Pancreas (tissue), 10 donors: Measurements from ENCODE around the gene KLHL9. TPM values are rescaled to one million over a fixed set of nuclear protein-coding genes. Genes with fewer than 3 reads are reported as not detected.
A peak's percentile ranks its signal among the peaks of the same experiment; 100 is the strongest.

Experiments
- ATAC-seq, 4 donors: fragments of 200-7000 bp; cut with Tn5 transposase; one replicate each; pipeline versions ENCODE4 v1.8.0 to v1.9.1; 2020; ENCODE audit warnings: mild to moderate bottlenecking in 4 of 4, moderate library complexity in 4 of 4
- DNase-seq, 6 donors: peaks; one replicate each; pipeline ENCODE4 v3.0.0-alpha.2; 2020
- FAIRE-seq: peaks from 2 replicates; lab custom pipeline; 2012; peaks lifted over from hg19 to GRCh38; lab: Jason Lieb, UNC
- H3K27ac ChIP-seq, 4 donors: fragments of 200-600 bp; sonication (generic); 1 replicate in 3 of 4; 2 replicates in 1 of 4; pipeline versions ENCODE4 v1.5.0 to v1.8.0; 2020
- H3K27me3 ChIP-seq, 4 donors: fragments of 200-600 bp; one replicate each; pipeline ENCODE4 v1.8.0; 2021
- H3K36me3 ChIP-seq, 3 donors: fragments of 200-600 bp; sonication (generic) in 1 of 3; one replicate each; pipeline versions ENCODE4 v1.5.0 to v1.8.0; 2020 to 2021
- H3K4me1 ChIP-seq, 3 donors: fragments of 200-600 bp; one replicate each; pipeline ENCODE4 v1.8.0; 2021
- H3K4me3 ChIP-seq, 4 donors: fragments of 200-600 bp; sonication (generic) in 2 of 4; one replicate each; pipeline versions ENCODE4 v1.5.0 to v1.8.0; 2020 to 2021
- H3K9me3 ChIP-seq, 4 donors: fragments of 200-600 bp; one replicate each; pipeline ENCODE4 v1.8.0; 2021
- WGBS, 2 donors: extraction: QIAGEN DNeasy Blood & Tissue Kit; methylation state at CpG; one replicate each; pipeline ENCODE4 v1.1.7; 2013; 5-methylcytosine and 5-hydroxymethylcytosine counted together
- intact Hi-C, 3 donors: fragments of 100-400 bp; cut with DNase I; formaldehyde crosslinking; loops; one replicate each; pipeline versions ENCODE4 v1.11.1 to v1.14.2; 2022
- polyA plus RNA-seq, 2 donors: library from polyadenylated mRNA; stranded (reverse); fragments of 200-250 nt; gene quantifications; one replicate each; pipeline ENCODE4 v1.2.3, GENCODE V29; 2013
- total RNA-seq, 6 donors: library from RNA; stranded (reverse); fragmentation: NEBNext Ultra II Directional in 4 of 6; extraction: Animal tissue kit (Norgen Biotek cat#: 25700) in 4 of 6; gene quantifications; one replicate each; pipeline versions ENCODE4 v1.2.1 to v1.2.4, GENCODE V29; 2021 to 2023
- TF ChIP-seq, protein P1 (sequence below), 4 donors: fragments of 200-600 bp; sonication (generic) in 3 of 4; IDR thresholded peaks; one replicate each; pipeline versions ENCODE4 v1.5.0 to v1.8.0; 2021; ENCODE audit warnings: antibody characterized with exemption in 4 of 4
- donor health status: healthy with polysubstance abuse.
- donor health status: DM: no; HTN: no; CAD: no; lungs with moderate emphysema.
- donor health status: DM: no; HTN: no; CAD: no.
- donor health status: control.
- donor health status: control.
- donor health status: Bipolar disorder and iron deficiency.
- donor health status: DM: yes; HTN: yes; CAD: no.
- donor health status: DM: no; HTN: no; CAD: no.
- donor health status: DM: no; HTN: no; CAD: no.
- donor health status: DM: yes; HTN: yes; CAD: no.

KLHL9 gene
- total and polyA plus RNA-seq, 8 donors: 3.2 to 14.8 (median 7.2) TPM

DNA sequence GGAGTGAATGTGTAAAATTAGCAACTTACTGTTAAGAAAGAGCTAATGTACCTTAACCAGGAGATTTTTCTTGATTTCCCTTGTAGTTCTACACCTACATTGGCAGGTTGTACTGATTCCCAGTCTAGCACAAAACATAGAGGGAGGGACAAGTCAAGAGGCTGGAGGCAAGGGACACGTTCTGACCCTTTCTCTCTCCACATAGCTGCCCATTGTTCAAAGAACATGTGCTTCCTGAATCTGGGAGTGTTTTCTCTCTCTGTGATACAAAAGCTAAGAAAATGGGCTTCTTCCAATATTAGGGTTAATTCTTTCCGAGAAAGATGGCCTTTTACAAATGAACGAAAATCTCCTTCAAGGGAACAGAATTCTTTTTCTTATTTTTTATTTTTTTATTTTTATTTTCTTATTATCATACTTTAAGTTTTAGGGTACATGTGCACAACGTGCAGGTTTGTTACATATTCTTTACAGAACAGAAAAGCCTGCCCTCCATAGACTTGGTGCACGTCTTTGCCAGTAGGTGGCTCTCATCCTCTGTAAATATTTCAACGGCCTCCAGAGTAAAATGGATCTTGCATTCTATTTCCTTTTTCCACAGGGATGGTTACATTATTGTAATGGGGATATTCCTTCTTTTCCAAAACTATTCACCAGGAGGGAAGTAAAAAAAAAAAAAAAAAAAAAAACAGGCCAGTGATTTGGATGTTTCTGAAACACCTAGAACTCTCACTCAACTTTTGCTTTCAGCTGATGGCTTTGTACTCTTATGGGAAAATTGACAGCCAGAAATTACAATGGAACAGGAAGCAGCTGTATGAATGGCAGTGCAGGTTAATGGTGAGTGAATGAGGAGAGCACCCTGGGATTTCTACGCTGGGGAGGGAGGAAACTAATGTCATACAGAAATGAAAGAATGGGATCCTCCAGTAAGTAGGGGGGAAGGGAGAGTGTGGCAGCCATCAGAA lies 17.0 kb downstream of the KLHL9 start:
- no peak for FAIRE-seq
- Histone ChIP-seq H3K27me3 (no peaks in the 10 kb centered on the region), H3K9me3 (no peaks in the 10 kb centered on the region), H3K27ac (no peak overlapping the region), H3K4me1 (no peaks in the 10 kb centered on the region), H3K4me3 (no peak overlapping the region), H3K36me3 (no peaks in the 10 kb centered on the region)
- DNase-seq: peak in 1 of 6 donors; percentile 39
- peak; percentile 68 to 91 (median 88) for ATAC-seq
- intact Hi-C loops: no loop called here
- TF ChIP-seq, protein P1, sequence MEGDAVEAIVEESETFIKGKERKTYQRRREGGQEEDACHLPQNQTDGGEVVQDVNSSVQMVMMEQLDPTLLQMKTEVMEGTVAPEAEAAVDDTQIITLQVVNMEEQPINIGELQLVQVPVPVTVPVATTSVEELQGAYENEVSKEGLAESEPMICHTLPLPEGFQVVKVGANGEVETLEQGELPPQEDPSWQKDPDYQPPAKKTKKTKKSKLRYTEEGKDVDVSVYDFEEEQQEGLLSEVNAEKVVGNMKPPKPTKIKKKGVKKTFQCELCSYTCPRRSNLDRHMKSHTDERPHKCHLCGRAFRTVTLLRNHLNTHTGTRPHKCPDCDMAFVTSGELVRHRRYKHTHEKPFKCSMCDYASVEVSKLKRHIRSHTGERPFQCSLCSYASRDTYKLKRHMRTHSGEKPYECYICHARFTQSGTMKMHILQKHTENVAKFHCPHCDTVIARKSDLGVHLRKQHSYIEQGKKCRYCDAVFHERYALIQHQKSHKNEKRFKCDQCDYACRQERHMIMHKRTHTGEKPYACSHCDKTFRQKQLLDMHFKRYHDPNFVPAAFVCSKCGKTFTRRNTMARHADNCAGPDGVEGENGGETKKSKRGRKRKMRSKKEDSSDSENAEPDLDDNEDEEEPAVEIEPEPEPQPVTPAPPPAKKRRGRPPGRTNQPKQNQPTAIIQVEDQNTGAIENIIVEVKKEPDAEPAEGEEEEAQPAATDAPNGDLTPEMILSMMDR (IDR thresholded peaks at IDR 0.05): peak; percentile 24 to 50 (median 46)
- WGBS, 2 donors: 16 to 22% methylated on average over 7 of the region's 7 CpGs

DNA sequence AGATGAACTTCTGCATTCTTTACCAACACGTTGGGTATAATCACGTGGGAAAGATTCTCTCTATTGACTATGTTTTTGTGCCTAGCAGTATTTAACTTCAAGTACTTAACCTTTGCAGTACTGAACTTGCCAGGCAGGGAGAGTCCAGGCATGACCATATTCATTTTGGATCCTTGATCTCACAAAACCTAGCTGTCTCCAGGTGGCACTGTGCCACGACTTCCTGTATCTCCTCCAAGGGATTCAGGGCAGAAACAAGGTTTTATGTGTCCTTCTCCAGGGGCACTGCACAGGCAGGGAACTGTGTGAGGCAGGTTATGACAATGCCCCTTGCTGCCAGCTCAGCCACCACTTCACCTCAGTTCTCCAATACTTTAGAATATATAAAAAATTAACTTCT lies 18.3 kb downstream of the KLHL9 start:
- ATAC-seq: no peak
- no peak overlapping the region for H3K27ac ChIP-seq
- H3K27me3 ChIP-seq: no peaks in the 10 kb centered on the region
- H3K36me3 ChIP-seq: no peaks in the 10 kb centered on the region
- H3K4me1 ChIP-seq: no peaks in the 10 kb centered on the region
- TF ChIP-seq, protein P1 (IDR thresholded peaks at IDR 0.05): no peak
- H3K9me3 ChIP-seq: no peaks in the 10 kb centered on the region
- FAIRE-seq: no peak
- 5 to 8% methylated on average over 3 of the region's 3 CpGs for WGBS, 2 donors
- intact Hi-C loops: no loop called here
- no peak for DNase-seq
- H3K4me3 ChIP-seq: no peak overlapping the region

DNA sequence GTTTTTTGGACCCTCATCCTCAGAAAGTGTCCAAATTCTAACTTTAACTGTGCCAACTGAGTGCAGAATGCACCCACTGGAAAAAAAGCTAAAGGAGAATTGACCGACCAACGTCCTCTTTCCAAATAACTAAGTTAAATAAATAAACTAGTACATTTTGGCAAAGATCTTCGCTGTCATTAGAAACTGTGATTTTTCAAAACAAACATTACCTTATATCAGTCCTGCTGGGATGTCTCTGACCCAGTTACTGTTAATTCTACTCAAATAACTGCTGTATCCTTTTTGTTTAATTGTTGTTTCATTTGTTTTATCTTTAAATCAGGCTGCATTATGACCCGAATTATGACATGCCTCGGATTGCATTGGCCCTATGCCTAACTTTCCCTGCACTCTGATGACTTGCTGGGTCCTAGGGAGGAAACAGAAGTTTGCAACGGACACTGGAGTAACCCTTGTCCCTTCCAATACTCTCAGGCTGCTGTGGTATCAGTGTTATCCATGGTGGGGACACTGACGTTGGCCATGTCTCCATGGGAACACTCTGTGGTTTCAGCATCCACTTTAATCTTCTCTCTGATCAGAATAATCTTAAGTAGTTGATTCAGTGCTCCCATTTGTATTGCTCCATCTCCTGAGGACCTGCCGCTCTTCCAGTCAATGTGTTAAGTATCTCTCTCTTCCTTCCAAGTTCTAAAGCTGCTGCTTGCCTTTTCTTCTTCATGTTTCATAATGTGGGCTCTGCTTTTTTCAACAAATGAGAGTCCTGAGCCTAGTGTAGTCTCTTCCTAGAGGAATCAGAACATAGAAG lies 19.0 kb downstream of the KLHL9 start:
- DNase-seq (no peak), FAIRE-seq (no peak), ATAC-seq (no peak)
- TF ChIP-seq, protein P1 (IDR thresholded peaks at IDR 0.05): no peak
- Histone ChIP-seq H3K27me3 (no peaks in the 10 kb centered on the region), H3K9me3 (no peaks in the 10 kb centered on the region), H3K4me3 (no peak overlapping the region), H3K4me1 (no peaks in the 10 kb centered on the region), H3K27ac (no peak overlapping the region), H3K36me3 (no peaks in the 10 kb centered on the region)
- 19 to 22% methylated on average over 8 of the region's 8 CpGs for WGBS, 2 donors
- intact Hi-C loops: no loop called here

DNA sequence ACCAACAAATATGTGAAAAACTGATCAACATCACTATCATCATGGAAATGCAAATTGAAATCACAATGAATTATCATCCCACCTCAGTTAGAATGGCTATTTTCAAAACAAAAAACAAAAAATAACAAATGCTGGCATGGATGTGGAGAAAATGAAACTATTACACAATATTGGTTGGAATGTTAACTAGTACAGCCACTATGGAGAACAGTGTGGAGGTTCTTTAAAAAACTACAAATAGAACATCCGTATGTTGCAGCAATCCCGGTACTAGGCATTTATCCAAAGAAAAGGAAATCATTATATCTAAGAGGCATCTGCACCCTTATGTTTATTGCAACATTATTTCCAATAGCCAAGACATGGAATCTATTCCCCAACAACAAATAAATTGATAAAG lies 21.1 kb downstream of the KLHL9 start:
- intact Hi-C loops: no loop called here
- FAIRE-seq: no peak
- ATAC-seq: no peak
- no peak for DNase-seq
- H3K9me3 ChIP-seq: no peaks in the 10 kb centered on the region
- H3K27me3 ChIP-seq: no peaks in the 10 kb centered on the region
- H3K27ac ChIP-seq: no peak overlapping the region
- TF ChIP-seq, protein P1 (IDR thresholded peaks at IDR 0.05): no peak
- WGBS, 2 donors: 74 to 85% methylated on average over 2 of the region's 2 CpGs
- no peaks in the 10 kb centered on the region for H3K4me1 ChIP-seq
- H3K4me3 ChIP-seq: no peak overlapping the region
- no peaks in the 10 kb centered on the region for H3K36me3 ChIP-seq
